Hypothalamus (tissue), 51 donors: ENCODE data around the gene DHX15.

Source experiments
- DNase-seq, 51 donors: peaks; one replicate each; lab custom pipeline; 2025; lab: John Stamatoyannopoulos, UW

DHX15 gene

GRCh38 chr4:24495388-24495787, 89.0 kb downstream of the DHX15 start:
- DNase-seq, result no peak

- no peak for DNase-seq
Measured at GRCh38 chr4:24489870-24490269, 94.5 kb downstream of the DHX15 start.

GRCh38 chr4:24488399-24489164, 95.8 kb downstream of the DHX15 start:
- DNase-seq, result peak in 49 of 51 donors; percentile 2 to 85 (median 44)

- no peak for DNase-seq
Measured at GRCh38 chr4:24482871-24483270, 101.5 kb downstream of the DHX15 start.

- DNase-seq, result no peak
Measured at GRCh38 chr4:24477919-24478318, 106.4 kb downstream of the DHX15 start.
